Activated CD4-positive, alpha-beta memory T cell treated with anti-CD3 and anti-CD28 coated beads for 36 hours (primary cell): ENCODE data around the gene ERMARD. TPM values are rescaled to one million over a fixed set of nuclear protein-coding genes. Genes with fewer than 3 reads are reported as not detected.

Source experiments
- CTCF ChIA-PET: fragments of 350-600 bp; sonication (Branson Sonifier 250); formaldehyde crosslinking; loops from one replicate; lab custom pipeline; 2021; ENCODE audit warnings: antibody characterized with exemption, inconsistent platforms; lab: Charles Lee
- POLR2A ChIA-PET: fragments of 350-600 bp; sonication (Branson Sonifier 250); formaldehyde crosslinking; loops from one replicate; lab custom pipeline; 2021; ENCODE audit warnings: antibody characterized with exemption; lab: Charles Lee
- DNase-seq: peaks from one replicate; pipeline ENCODE4 v3.0.0-alpha.2; 2020
- H3K27ac Mint-ChIP-seq: one replicate; pipeline ENCODE4 v1.8.0; 2021; ENCODE audit warnings: mixed read lengths
- H3K27me3 Mint-ChIP-seq: one replicate; pipeline ENCODE4 v1.8.0; 2021; ENCODE audit warnings: mixed read lengths
- H3K36me3 Mint-ChIP-seq: one replicate; pipeline ENCODE4 v1.8.0; 2021; ENCODE audit warnings: mixed read lengths
- H3K4me1 Mint-ChIP-seq: one replicate; pipeline ENCODE4 v1.8.0; 2021; ENCODE audit warnings: low read depth, mixed read lengths
- H3K4me3 Mint-ChIP-seq: one replicate; pipeline ENCODE4 v1.8.0; 2021; ENCODE audit warnings: mild to moderate bottlenecking, mixed read lengths
- H3K9me3 Mint-ChIP-seq: one replicate; pipeline ENCODE4 v1.8.0; 2021; ENCODE audit warnings: mixed read lengths
- intact Hi-C: fragments of 100-400 bp; cut with micrococcal nuclease; formaldehyde crosslinking; loops from one replicate; pipeline ENCODE4 v1.15.1; 2023
- total RNA-seq, 2 experiments: library from RNA; stranded (reverse); gene quantifications; one replicate each; pipeline ENCODE4 v1.2.3, GENCODE V29; 2021

ERMARD gene
- total RNA-seq, 2 experiments from 2014 or later: 23.9 to 24.6 TPM

DNA sequence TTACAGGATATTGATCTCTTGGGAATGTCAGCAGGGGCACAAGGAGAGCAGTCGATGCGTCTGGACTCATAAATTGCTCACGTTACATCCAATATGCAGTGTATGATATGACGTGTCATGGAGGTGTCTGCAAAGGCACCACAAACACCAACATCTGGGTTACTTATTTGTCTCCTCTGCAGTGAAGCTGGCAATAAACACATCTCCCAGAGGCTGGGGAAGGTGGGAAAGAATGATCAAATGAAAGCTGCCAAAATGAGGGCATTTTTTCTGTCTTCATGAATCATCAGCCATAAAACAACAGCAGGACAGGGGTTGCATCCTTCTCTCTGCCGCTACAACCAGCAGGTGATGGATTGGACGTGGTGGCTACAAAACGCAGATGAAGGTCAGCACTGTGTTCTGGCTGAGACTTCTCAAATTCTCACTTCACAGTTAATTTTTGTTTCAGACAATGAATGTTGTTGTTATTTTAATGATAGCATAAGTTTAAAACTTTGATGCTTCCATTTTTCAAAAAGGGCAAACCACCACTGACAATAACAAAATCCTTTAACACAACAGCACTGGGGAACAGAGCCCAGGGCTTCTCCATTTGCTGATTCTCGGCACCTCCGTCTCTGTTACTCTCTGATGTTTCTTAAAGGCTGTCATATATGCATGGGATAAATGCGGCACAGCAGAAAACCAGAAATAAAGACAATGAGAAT lies 47.5 kb downstream of the ERMARD start:
- Mint-ChIP-seq H3K4me1 (peaks cover 12% of the 10 kb centered on the region), H3K27me3 (peaks cover 3% of the 10 kb centered on the region), H3K36me3 (no peaks in the 10 kb centered on the region), H3K4me3 (no peak overlapping the region), H3K9me3 (no peaks in the 10 kb centered on the region), H3K27ac (no peak overlapping the region)
- DNase-seq: no peak
- POLR2A ChIA-PET: no interaction called here
- intact Hi-C loops: loop anchor here (10.0 kb wide), 2 partner anchors 66 to 496 kb away; partner anchors contain the start of gene DLL1
- CTCF ChIA-PET: interaction anchor here (3.8 kb wide), 1 partner anchor 9 kb away, joined by 17 read pairs; no protein-coding TSS in a partner anchor

DNA sequence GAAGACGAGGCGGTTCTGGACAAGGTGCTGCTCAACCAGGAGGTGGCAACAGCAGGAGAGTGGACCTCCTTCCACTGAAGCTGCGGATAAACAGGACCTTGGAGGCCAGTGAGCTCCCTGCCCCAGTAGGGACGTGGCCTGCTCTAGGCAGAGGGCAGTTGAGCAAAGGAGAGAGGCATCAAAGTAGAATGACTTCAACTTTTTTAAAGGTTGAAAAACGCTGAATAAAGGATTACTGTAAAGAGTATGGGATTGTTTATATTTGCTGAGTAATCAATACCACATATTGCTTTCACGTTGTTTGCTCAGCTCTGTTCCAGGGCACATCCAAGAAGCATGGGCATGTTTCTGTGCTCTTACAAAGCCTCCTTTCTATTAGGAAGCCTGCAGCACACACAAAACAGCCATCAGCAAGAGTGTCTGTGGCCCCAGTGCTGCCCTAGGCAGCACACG lies 48.1 kb downstream of the ERMARD start:
- no peak for DNase-seq
- ChIA-PET POLR2A (no interaction called here), CTCF (interaction anchor here (1.1 to 3.8 kb wide), 2 partner anchors 10 to 40 kb away, joined by 3 to 17 read pairs; no protein-coding TSS in a partner anchor)
- H3K27me3 Mint-ChIP-seq: peaks cover 9% of the 10 kb centered on the region
- no peaks in the 10 kb centered on the region for H3K9me3 Mint-ChIP-seq
- H3K4me1 Mint-ChIP-seq: peaks cover 18% of the 10 kb centered on the region
- intact Hi-C loops: loop anchor here (10.0 kb wide), 2 partner anchors 65 to 495 kb away; partner anchors contain the start of gene DLL1
- H3K4me3 Mint-ChIP-seq: no peak overlapping the region
- no peaks in the 10 kb centered on the region for H3K36me3 Mint-ChIP-seq
- H3K27ac Mint-ChIP-seq: no peak overlapping the region

DNA sequence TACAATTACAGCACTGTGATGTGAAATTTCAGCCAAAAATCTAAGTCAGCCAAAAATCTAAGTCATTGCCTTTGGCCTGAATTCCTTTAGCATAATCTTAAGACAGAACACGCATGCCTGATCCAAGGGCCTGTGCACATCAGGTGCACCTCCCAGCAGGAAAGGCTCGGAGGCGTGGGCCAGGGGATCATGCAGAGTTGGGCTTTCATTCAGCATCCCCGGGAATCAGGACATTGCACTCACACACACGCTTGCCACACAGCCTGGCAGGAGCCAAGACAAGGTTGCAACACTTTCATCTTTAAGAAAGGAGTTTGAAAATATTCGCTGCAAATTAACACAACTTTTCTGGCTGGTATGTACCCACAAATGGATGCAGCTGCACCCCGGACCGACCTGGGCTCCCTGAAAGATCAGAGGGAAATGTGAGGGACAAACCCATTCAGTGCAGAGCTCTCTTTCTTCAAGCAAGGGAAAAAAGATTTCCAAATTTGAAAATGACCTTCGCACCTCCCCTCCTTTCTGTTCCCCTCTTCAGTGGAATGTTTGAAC lies 48.8 kb downstream of the ERMARD start:
- Mint-ChIP-seq H3K4me1 (peaks cover 24% of the 10 kb centered on the region), H3K27me3 (peaks cover 16% of the 10 kb centered on the region), H3K27ac (no peak overlapping the region), H3K4me3 (no peak overlapping the region), H3K36me3 (no peaks in the 10 kb centered on the region), H3K9me3 (no peaks in the 10 kb centered on the region)
- intact Hi-C loops: no loop called here
- POLR2A ChIA-PET: no interaction called here
- DNase-seq: no peak
- CTCF ChIA-PET: interaction anchor here (1.1 to 3.8 kb wide), 2 partner anchors 10 to 40 kb away, joined by 3 to 17 read pairs; no protein-coding TSS in a partner anchor

DNA sequence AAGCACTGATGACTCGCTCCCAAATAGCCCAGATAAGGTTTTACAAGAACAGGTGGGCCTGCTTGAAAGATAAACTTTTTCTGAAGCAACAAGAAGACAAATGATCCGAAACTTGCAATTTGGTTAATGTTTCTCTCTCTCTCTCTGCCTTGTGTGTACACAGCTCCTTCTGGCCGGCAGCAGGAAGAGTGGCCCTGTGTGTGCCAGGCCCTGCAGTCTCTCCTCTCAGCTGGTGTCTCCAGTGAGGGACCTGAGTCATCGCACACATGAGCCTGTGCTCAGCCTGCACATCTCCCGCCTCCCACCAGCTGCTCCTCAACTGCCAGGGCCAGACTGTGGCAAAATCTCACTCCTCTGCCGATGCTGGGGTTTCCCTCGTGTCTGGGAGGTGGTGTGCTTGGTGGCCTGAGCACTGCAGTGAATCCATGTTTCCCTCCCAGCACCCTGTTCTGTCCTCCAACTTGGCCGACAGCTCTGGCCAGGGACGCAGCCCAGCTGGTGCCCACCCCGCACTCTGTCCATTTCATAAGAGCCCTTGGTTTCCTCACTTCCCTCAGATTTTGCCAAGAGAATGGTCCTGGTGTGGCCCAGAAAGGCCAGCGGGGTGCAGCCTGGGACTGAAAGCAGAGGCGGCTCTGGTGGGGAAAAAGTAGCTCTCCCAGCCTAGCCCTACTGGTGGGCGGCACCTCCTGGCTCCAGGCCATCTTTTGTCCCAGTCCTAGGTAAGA lies 49.4 kb downstream of the ERMARD start:
- Mint-ChIP-seq H3K27me3 (peaks cover 21% of the 10 kb centered on the region), H3K9me3 (no peaks in the 10 kb centered on the region), H3K27ac (no peak overlapping the region), H3K4me1 (peaks cover 30% of the 10 kb centered on the region), H3K36me3 (no peaks in the 10 kb centered on the region), H3K4me3 (no peak overlapping the region)
- intact Hi-C loops: no loop called here
- DNase-seq: no peak
- POLR2A ChIA-PET: no interaction called here
- CTCF ChIA-PET: interaction anchor here (1.1 to 3.8 kb wide), 3 partner anchors 11 to 41 kb away, joined by 3 to 17 read pairs (median 3); no protein-coding TSS in a partner anchor

DNA sequence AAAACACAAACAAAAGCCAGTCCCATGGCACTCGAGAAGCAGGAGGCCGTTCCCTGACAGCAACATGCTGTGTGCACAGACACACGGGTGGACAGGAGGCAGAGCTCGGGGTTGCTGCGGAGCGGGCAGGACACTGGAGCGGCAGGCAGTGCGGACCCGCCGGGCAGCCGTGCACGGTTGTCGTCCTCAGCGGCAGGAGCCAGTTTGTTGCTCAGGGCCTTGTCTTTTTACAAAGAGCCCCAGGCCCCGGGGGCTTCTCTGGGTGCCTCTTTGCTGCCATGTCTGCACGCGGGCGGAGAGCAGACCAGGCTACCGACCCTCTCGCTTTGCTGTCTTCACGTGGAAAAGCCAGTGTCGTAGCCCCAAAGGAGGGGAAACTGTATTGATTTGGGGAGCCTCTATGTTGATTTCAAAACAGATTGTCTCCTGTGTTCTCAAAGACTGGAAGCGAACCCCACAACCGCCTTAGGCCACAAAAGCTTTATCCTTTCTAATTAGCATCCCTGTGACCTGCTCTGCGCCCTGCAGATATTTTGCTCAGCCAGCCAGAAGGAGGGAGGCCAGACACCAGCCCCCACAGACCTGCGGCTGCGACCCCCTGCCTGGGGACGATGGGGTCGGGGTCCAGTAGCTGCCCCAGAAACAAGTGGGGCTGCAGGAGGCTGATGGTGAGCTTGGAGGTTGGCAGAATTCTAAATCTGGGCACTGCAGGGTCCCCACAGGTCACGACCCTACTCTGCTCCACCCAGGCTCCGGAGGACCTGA lies 50.2 kb downstream of the ERMARD start:
- peaks cover 37% of the 10 kb centered on the region for H3K4me1 Mint-ChIP-seq
- H3K36me3 Mint-ChIP-seq: no peaks in the 10 kb centered on the region
- DNase-seq: no peak
- H3K27ac Mint-ChIP-seq: no peak overlapping the region
- intact Hi-C loops: no loop called here
- no peak overlapping the region for H3K4me3 Mint-ChIP-seq
- no peaks in the 10 kb centered on the region for H3K9me3 Mint-ChIP-seq
- H3K27me3 Mint-ChIP-seq: peaks cover 24% of the 10 kb centered on the region
- ChIA-PET POLR2A (no interaction called here), CTCF (interaction anchor here (1.2 to 6.5 kb wide), 2 partner anchors 12 to 30 kb away, joined by 3 to 58 read pairs; no protein-coding TSS in a partner anchor)

DNA sequence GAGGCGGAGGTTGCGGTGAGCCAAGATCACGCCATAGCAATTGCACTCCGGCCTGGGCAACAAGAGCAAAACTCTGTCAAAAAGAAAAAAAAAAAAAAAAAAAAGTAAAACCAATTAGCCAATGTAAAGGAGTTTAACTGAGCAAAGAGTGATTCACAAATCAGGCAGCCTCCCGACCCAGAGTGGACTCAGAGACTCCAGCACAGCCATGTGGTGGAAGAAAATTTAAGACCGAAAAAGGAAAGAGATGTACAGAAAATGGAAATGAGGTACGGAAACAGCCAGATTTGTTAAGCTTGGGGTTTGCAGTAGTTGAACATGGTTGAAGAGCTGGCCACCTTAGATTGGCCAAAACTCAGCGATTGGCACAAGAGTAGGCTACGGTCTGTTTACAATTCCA lies 51.4 kb downstream of the ERMARD start:
- Mint-ChIP-seq H3K36me3 (no peaks in the 10 kb centered on the region), H3K27me3 (peaks cover 27% of the 10 kb centered on the region), H3K4me1 (peaks cover 47% of the 10 kb centered on the region), H3K27ac (no peak overlapping the region), H3K4me3 (no peak overlapping the region), H3K9me3 (no peaks in the 10 kb centered on the region)
- intact Hi-C loops: no loop called here
- no peak for DNase-seq
- ChIA-PET CTCF (interaction anchor here (1.4 to 6.5 kb wide), 3 partner anchors 13 to 727 kb away, joined by 4 to 58 read pairs (median 14); no protein-coding TSS in a partner anchor), POLR2A (interaction anchor here (1.6 kb wide), 1 partner anchor 13 kb away, joined by 7 read pairs; no protein-coding TSS in a partner anchor)

DNA sequence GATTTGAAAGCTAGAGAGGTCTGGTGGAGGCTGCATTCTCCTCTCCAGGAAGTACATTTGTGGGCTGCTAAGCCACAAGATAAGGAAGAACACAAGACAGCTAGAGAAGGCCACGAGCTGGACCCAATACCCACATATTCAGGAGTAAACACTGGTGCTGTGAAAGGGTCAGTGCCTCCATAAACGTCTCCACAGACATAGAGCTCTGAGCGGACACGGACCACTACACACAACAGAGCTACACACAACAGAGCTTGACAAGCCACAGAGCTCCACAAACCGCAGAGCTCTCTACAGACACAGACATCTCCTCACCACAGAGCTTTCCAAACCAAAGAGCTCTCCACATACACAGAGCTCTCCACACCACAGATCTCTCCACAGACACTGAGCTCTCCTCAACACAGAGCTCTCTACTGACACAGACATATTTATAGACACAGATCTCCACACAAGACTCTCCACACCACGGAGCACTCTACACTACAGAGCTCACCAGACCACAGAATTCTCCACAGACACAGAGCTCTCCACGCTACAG lies 51.9 kb downstream of the ERMARD start:
- H3K27me3 Mint-ChIP-seq: peaks cover 27% of the 10 kb centered on the region
- ChIA-PET CTCF (interaction anchor here (1.4 to 6.5 kb wide), 3 partner anchors 14 to 726 kb away, joined by 4 to 58 read pairs (median 14); no protein-coding TSS in a partner anchor), POLR2A (interaction anchor here (1.6 kb wide), 1 partner anchor 14 kb away, joined by 7 read pairs; no protein-coding TSS in a partner anchor)
- no peak for DNase-seq
- no peak overlapping the region for H3K27ac Mint-ChIP-seq
- H3K9me3 Mint-ChIP-seq: no peaks in the 10 kb centered on the region
- intact Hi-C loops: no loop called here
- H3K4me3 Mint-ChIP-seq: no peak overlapping the region
- peaks cover 48% of the 10 kb centered on the region for H3K4me1 Mint-ChIP-seq
- H3K36me3 Mint-ChIP-seq: no peaks in the 10 kb centered on the region

DNA sequence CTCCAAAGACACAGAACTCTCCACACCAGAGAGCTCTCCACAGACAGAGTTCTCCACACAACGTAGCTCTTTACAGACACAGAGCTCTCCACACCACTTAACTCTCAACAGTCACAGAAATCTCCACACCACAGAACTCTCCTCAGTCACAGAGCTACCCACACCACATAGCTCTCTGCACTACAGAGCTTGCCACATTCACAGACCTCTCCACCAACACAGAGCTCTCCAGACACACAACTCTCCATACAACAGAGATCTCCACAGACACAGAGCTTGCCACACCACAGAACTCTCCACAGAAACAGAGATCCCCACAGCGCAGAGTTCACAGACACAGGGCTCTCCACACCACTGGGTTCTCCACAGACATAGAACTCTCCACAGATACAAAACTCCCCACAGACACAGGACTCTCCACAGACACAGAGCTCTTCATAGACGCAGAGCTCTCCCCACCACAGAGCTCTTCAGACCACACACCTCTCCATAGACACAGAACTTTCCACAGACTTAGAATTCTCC lies 52.5 kb downstream of the ERMARD start:
- H3K27me3 Mint-ChIP-seq: peaks cover 27% of the 10 kb centered on the region
- no peak overlapping the region for H3K27ac Mint-ChIP-seq
- H3K4me3 Mint-ChIP-seq: no peak overlapping the region
- H3K9me3 Mint-ChIP-seq: no peaks in the 10 kb centered on the region
- no peaks in the 10 kb centered on the region for H3K36me3 Mint-ChIP-seq
- ChIA-PET CTCF (interaction anchor here (1.3 to 6.5 kb wide), 4 partner anchors 14 to 726 kb away, joined by 4 to 58 read pairs (median 9); no protein-coding TSS in a partner anchor), POLR2A (interaction anchor here (1.6 kb wide), 1 partner anchor 14 kb away, joined by 7 read pairs; no protein-coding TSS in a partner anchor)
- peaks cover 48% of the 10 kb centered on the region for H3K4me1 Mint-ChIP-seq
- intact Hi-C loops: no loop called here
- no peak for DNase-seq

DNA sequence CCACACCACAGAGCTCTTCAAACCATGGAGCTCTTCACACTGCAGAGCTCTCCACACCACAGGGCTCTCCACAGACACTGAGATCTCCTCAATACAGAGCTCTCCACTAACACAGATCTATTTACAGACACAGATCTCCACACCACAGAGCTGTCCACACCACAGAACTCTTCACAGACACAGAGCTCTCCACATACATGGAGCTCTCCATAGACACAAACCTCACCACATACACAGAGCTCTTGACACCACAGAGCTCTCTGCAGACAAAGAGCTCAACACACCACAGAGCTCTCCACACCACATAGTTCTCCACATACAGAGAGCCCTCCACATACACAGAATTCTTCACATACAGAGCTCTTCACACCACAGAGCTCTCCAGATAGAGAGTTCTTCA lies 53.0 kb downstream of the ERMARD start:
- no peaks in the 10 kb centered on the region for H3K36me3 Mint-ChIP-seq
- ChIA-PET POLR2A (interaction anchor here (1.2 to 1.6 kb wide), 2 partner anchors 14 to 15 kb away, joined by 5 to 7 read pairs; no protein-coding TSS in a partner anchor), CTCF (interaction anchor here (1.3 to 6.5 kb wide), 4 partner anchors 15 to 725 kb away, joined by 4 to 58 read pairs (median 9); no protein-coding TSS in a partner anchor)
- no peaks in the 10 kb centered on the region for H3K9me3 Mint-ChIP-seq
- H3K4me3 Mint-ChIP-seq: no peak overlapping the region
- H3K4me1 Mint-ChIP-seq: peaks cover 48% of the 10 kb centered on the region
- DNase-seq: no peak
- H3K27me3 Mint-ChIP-seq: peaks cover 26% of the 10 kb centered on the region
- intact Hi-C loops: no loop called here
- H3K27ac Mint-ChIP-seq: no peak overlapping the region

DNA sequence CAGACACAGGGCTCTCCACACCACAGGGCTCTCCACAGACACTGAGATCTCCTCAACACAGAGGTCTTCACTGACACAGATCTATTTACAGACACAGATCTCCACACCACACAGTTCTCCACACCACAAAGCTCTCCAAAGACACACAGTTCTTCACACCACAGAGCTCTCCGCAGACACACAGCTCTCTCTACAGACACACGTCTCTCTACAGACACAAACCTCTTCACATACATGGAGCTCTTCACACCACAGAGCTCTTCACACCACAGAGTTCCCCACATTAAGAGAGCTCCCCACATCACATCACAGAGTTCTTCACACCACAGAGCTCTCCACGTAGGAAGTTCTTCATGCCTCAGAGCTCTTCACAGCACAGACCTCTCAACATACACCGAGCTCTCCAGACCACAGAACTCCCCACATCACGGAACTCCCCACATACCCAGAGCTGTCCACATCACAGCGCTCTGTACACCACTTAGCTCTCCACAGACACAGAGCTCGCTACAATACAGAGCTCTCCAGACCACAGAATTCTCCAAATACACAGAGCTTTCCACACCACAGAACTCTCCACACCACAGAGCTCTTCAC lies 53.9 kb downstream of the ERMARD start:
- DNase-seq: no peak
- no peaks in the 10 kb centered on the region for H3K36me3 Mint-ChIP-seq
- no peaks in the 10 kb centered on the region for H3K9me3 Mint-ChIP-seq
- intact Hi-C loops: no loop called here
- no peak overlapping the region for H3K4me3 Mint-ChIP-seq
- peaks cover 48% of the 10 kb centered on the region for H3K4me1 Mint-ChIP-seq
- CTCF ChIA-PET: interaction anchor here (1.0 to 6.5 kb wide), 4 partner anchors 16 to 44 kb away, joined by 4 to 58 read pairs (median 10); no protein-coding TSS in a partner anchor
- H3K27ac Mint-ChIP-seq: no peak overlapping the region
- H3K27me3 Mint-ChIP-seq: peaks cover 25% of the 10 kb centered on the region
- POLR2A ChIA-PET: interaction anchor here (1.2 kb wide), 2 partner anchors 11 to 15 kb away, joined by 3 to 5 read pairs; no protein-coding TSS in a partner anchor
